ENCODE measurements around the gene ULBP1.

ULBP1 gene

GRCh38 chr6:149995971-149996370, 32.2 kb downstream of the ULBP1 start:
- TF ChIP-seq NFIC (IDR thresholded peaks at IDR 0.05) (no peak), RAD21 (IDR thresholded peaks at IDR 0.05; ENCODE audit: low read depth) (no peak), MAX (IDR thresholded peaks at IDR 0.05) (no peak), EP300 (IDR thresholded peaks at IDR 0.05; ENCODE audit: borderline replicate concordance) (no peak), EGR1 (IDR thresholded peaks at IDR 0.05) (no peak), TAF1 (IDR thresholded peaks at IDR 0.05; ENCODE audit: low read depth) (no peak), CREB1 (IDR thresholded peaks at IDR 0.05; ENCODE audit: low read depth) (no peak), ZBTB7A (IDR thresholded peaks at IDR 0.05; ENCODE audit: low read depth) (no peak), FOXM1 (IDR thresholded peaks at IDR 0.05; ENCODE audit: borderline replicate concordance, low read depth) (no peak), CEBPB (IDR thresholded peaks at IDR 0.05) (no peak)

DNA sequence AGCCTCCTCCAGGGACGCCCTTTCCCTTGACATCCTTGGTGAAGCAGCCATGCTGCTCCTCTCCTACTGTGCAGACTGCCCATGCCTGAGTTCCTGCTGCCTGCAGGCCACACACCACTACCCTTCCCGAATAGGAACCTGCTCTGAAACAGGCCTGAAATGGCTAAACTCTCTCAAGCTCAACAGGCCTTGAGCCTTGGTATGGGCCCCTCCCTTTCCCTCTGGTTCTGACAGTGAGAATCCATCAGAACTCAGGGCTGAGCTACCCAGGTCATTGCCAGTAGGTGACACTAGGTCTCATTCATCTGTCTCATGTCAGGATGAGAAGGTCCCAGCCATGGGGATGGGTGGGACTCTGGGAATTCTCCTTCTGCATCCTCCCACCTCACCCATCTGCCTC, 35.9 kb downstream of the ULBP1 start:
- no peak for TF ChIP-seq TEAD4 (IDR thresholded peaks at IDR 0.05)

DNA sequence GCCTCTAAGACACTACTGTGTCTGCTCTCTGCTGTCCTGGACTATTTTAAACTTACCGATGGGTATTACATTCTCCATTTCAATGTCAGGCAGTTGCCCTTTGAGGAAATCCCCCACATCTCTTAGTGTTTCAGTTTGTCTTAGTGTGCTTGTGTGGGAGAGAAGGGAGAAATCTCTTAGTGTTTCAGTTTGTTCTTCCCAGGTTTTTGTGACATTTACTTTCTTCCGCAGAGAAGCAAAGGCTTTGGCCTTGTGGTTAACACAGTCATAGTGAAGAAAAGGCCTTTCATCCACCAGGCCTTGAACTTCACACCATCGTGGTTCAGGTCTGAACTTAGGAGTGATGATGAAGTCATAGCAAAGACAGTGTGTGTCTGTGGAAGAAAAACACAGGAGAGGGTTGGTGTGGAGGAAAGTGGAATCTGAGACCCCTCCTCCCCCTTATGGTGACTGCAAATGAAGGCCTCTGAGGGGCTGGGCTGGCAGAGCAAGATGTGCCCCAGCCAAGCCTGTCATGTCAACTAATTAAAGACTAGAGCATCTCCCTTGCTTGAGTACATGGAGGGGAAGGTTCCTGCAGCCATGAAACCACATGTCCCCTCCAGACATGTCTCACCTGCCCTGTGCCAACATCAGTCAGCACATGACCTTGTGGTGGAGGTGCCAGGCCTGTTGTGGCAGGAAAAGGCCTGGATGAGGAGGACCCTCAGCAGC, 37.7 kb downstream of the ULBP1 start:
- TF ChIP-seq YY1 (IDR thresholded peaks at IDR 0.05; ENCODE audit: low read depth) = no peak
- TF ChIP-seq RAD21 (IDR thresholded peaks at IDR 0.05; ENCODE audit: low read depth) = no peak
- no peak for TF ChIP-seq NFIC (IDR thresholded peaks at IDR 0.05)
- no peak for TF ChIP-seq TEAD4 (IDR thresholded peaks at IDR 0.05)
- no peak for TF ChIP-seq FOXM1 (IDR thresholded peaks at IDR 0.05; ENCODE audit: borderline replicate concordance, low read depth)
- TF ChIP-seq, protein P1, sequence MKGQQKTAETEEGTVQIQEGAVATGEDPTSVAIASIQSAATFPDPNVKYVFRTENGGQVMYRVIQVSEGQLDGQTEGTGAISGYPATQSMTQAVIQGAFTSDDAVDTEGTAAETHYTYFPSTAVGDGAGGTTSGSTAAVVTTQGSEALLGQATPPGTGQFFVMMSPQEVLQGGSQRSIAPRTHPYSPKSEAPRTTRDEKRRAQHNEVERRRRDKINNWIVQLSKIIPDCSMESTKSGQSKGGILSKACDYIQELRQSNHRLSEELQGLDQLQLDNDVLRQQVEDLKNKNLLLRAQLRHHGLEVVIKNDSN (IDR thresholded peaks at IDR 0.05) = no peak
- TF ChIP-seq TAF1 (IDR thresholded peaks at IDR 0.05; ENCODE audit: low read depth) = no peak
- TF ChIP-seq ZBTB7A (IDR thresholded peaks at IDR 0.05; ENCODE audit: low read depth) = no peak
- no peak for TF ChIP-seq TCF12 (IDR thresholded peaks at IDR 0.05; ENCODE audit: low read depth)
- no peak for TF ChIP-seq CREB1 (IDR thresholded peaks at IDR 0.05; ENCODE audit: low read depth)
- no peak for TF ChIP-seq EP300 (IDR thresholded peaks at IDR 0.05; ENCODE audit: borderline replicate concordance)
- no peak for TF ChIP-seq EGR1 (IDR thresholded peaks at IDR 0.05)
- TF ChIP-seq MAX (IDR thresholded peaks at IDR 0.05) = no peak
- no peak for TF ChIP-seq CEBPB (IDR thresholded peaks at IDR 0.05)
- no peak for TF ChIP-seq REST (IDR thresholded peaks at IDR 0.05; ENCODE audit: low read depth)

- TF ChIP-seq CREB1 (IDR thresholded peaks at IDR 0.05; ENCODE audit: low read depth) (no peak), ZBTB7A (IDR thresholded peaks at IDR 0.05; ENCODE audit: low read depth) (no peak), CEBPB (IDR thresholded peaks at IDR 0.05) (no peak), YY1 (IDR thresholded peaks at IDR 0.05; ENCODE audit: low read depth) (no peak), RAD21 (IDR thresholded peaks at IDR 0.05; ENCODE audit: low read depth) (no peak), TEAD4 (IDR thresholded peaks at IDR 0.05) (no peak), EP300 (IDR thresholded peaks at IDR 0.05; ENCODE audit: borderline replicate concordance) (no peak), TAF1 (IDR thresholded peaks at IDR 0.05; ENCODE audit: low read depth) (no peak), NFIC (IDR thresholded peaks at IDR 0.05) (no peak)
These were observed 39.0 kb downstream of the ULBP1 start for GRCh38 chr6:150002710-150003109.

DNA sequence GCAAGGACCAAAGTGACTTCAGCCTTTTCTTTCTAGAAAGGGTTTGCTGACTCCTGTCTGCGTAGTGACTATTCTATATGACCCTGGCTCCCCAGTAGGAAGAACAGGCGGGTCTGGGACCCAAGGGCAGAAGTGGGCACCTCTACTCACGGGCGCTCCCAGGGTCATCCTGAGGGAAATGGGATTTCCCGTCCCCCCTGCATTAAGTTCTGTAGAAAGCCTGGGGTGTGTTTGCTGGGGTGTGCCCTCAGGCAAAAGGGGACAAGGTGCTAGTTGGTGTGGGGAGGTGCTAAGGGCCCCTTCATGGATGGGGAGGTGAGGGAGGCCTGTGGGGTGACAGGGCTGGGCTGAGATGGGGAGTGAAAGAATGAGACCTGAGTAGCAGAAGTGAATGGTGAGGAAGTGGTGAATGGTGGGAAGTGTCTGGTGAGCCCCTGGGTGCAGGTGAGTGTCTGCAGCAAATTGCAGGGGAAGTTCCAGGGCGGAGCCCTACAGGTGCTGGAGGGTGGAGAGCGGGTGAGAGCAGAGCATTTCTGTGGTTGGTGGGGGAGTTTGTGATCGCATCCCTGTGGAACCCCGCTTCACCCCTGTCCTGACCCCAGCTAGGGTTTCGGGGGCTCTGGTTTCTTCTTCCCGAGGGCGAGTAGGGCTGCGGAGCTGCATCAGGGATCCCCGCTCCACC, 40.5 kb downstream of the ULBP1 start:
- TF ChIP-seq CEBPB (IDR thresholded peaks at IDR 0.05) = no peak
- no peak for TF ChIP-seq MAX (IDR thresholded peaks at IDR 0.05)
- TF ChIP-seq TEAD4 (IDR thresholded peaks at IDR 0.05) = no peak
- TF ChIP-seq FOXM1 (IDR thresholded peaks at IDR 0.05; ENCODE audit: borderline replicate concordance, low read depth) = no peak
- no peak for TF ChIP-seq ZBTB7A (IDR thresholded peaks at IDR 0.05; ENCODE audit: low read depth)
- TF ChIP-seq, protein P1 (IDR thresholded peaks at IDR 0.05) = no peak
- TF ChIP-seq EGR1 (IDR thresholded peaks at IDR 0.05) = no peak

GRCh38 chr6:150004783-150005717, 41.3 kb downstream of the ULBP1 start:
- peak; percentile 20; the same call in 1 of the 2 replicates for TF ChIP-seq EP300 (IDR thresholded peaks at IDR 0.05; ENCODE audit: borderline replicate concordance)
- no peak for TF ChIP-seq FOXM1 (IDR thresholded peaks at IDR 0.05; ENCODE audit: borderline replicate concordance, low read depth)
- peak; percentile 54 for TF ChIP-seq MAX (IDR thresholded peaks at IDR 0.05)
- no peak for TF ChIP-seq RAD21 (IDR thresholded peaks at IDR 0.05; ENCODE audit: low read depth)
- TF ChIP-seq CEBPB (IDR thresholded peaks at IDR 0.05) = no peak
- TF ChIP-seq EGR1 (IDR thresholded peaks at IDR 0.05) = peak; percentile 15; the same call in 1 of the 2 replicates
- TF ChIP-seq TAF1 (IDR thresholded peaks at IDR 0.05; ENCODE audit: low read depth) = peak; percentile 63
- TF ChIP-seq, protein P1 (IDR thresholded peaks at IDR 0.05) = peak; percentile 98
- TF ChIP-seq TEAD4 (IDR thresholded peaks at IDR 0.05) = no peak
- no peak for TF ChIP-seq TCF12 (IDR thresholded peaks at IDR 0.05; ENCODE audit: low read depth)
- peak; percentile 70; the same call in 1 of the 2 replicates for TF ChIP-seq ZBTB7A (IDR thresholded peaks at IDR 0.05; ENCODE audit: low read depth)
- TF ChIP-seq YY1 (IDR thresholded peaks at IDR 0.05; ENCODE audit: low read depth) = no peak
- TF ChIP-seq CREB1 (IDR thresholded peaks at IDR 0.05; ENCODE audit: low read depth) = no peak
- TF ChIP-seq REST (IDR thresholded peaks at IDR 0.05; ENCODE audit: low read depth) = no peak
- peak; percentile 14; the same call in 1 of the 2 replicates for TF ChIP-seq NFIC (IDR thresholded peaks at IDR 0.05)

All from Ishikawa (cell line).